Mesenchymal stem cell (in vitro differentiated cells and primary cell): ENCODE measurements around the gene POLR3A. TPM values are rescaled to one million over a fixed set of nuclear protein-coding genes. Genes with fewer than 3 reads are reported as not detected.
A peak's percentile ranks its signal among the peaks of the same experiment; 100 is the strongest.

ENCODE experiments used
- DNase-seq: peaks from one replicate; pipeline ENCODE4 v3.0.0-alpha.2; 2013
- H2AFZ ChIP-seq: one replicate; pipeline ENCODE4 v1.6.1; 2013; ENCODE audit warnings: low read depth, mild to moderate bottlenecking, control low read depth, inconsistent platforms, low read length, moderate library complexity
- H2AK5ac ChIP-seq: 2 replicates; pipeline ENCODE4 v1.6.1; 2013; ENCODE audit warnings: low read length, moderate library complexity, mild to moderate bottlenecking, inconsistent platforms; ENCODE audit not compliant: severe bottlenecking
- H2BK120ac ChIP-seq: one replicate; pipeline ENCODE4 v1.6.1; 2013; ENCODE audit warnings: low read depth, mild to moderate bottlenecking, inconsistent platforms, low read length, moderate library complexity
- H2BK12ac ChIP-seq, 2 experiments: one replicate each; pipeline ENCODE4 v1.6.1; 2013; ENCODE audit warnings: inconsistent platforms in 2 of 2, low read length in 2 of 2, mild to moderate bottlenecking in 2 of 2, moderate library complexity in 2 of 2, control low read depth in 1 of 2
- H2BK15ac ChIP-seq: one replicate; pipeline ENCODE4 v1.6.1; 2013; ENCODE audit warnings: mild to moderate bottlenecking, low read depth, inconsistent platforms; ENCODE audit not compliant: poor library complexity, severe bottlenecking
- H2BK5ac ChIP-seq: 2 replicates; pipeline ENCODE4 v1.6.1; 2013; ENCODE audit warnings: low read depth, mild to moderate bottlenecking, low read length, control low read depth, inconsistent platforms; ENCODE audit not compliant: poor library complexity, severe bottlenecking
- H3K14ac ChIP-seq, 2 experiments: one replicate each; pipeline ENCODE4 v1.6.1; 2013; ENCODE audit warnings: inconsistent platforms in 2 of 2, low read length in 2 of 2, control low read depth in 1 of 2, mild to moderate bottlenecking in 1 of 2, moderate library complexity in 1 of 2
- H3K18ac ChIP-seq, 2 experiments: one replicate each; pipeline ENCODE4 v1.6.1; 2013; ENCODE audit warnings: inconsistent platforms in 2 of 2, low read length in 2 of 2, control low read depth in 1 of 2, low read depth in 1 of 2, mild to moderate bottlenecking in 1 of 2
- H3K23ac ChIP-seq, 2 experiments: one replicate each; pipeline ENCODE4 v1.6.1; 2013; ENCODE audit warnings: inconsistent platforms in 2 of 2, low read length in 2 of 2, mild to moderate bottlenecking in 2 of 2, moderate library complexity in 2 of 2, control low read depth in 1 of 2
- H3K27ac ChIP-seq: 2 replicates; pipeline ENCODE4 v1.5.1; 2013; ENCODE audit warnings: mild to moderate bottlenecking, moderate library complexity, low read length, control low read depth, inconsistent platforms; ENCODE audit not compliant: poor library complexity, severe bottlenecking
- H3K27me3 ChIP-seq, 2 experiments: 2 replicates each; pipeline versions ENCODE4 v1.6.1 to v1.7.0; 2013; ENCODE audit warnings: low read length in 2 of 2, mild to moderate bottlenecking in 2 of 2, moderate library complexity in 2 of 2, control low read depth in 1 of 2, inconsistent platforms in 1 of 2; ENCODE audit not compliant: control insufficient read depth in 1 of 2, insufficient read depth in 1 of 2
- H3K36me3 ChIP-seq, 2 experiments: 2 replicates each; pipeline versions ENCODE4 v1.6.1 to v1.7.0; 2013; ENCODE audit warnings: low read length in 2 of 2, control low read depth in 1 of 2, inconsistent platforms in 1 of 2, low read depth in 1 of 2, mild to moderate bottlenecking in 1 of 2; ENCODE audit not compliant: insufficient read depth in 2 of 2, control insufficient read depth in 1 of 2
- H3K4ac ChIP-seq, 2 experiments: one replicate each; pipeline ENCODE4 v1.6.1; 2013; ENCODE audit warnings: inconsistent platforms in 2 of 2, low read length in 2 of 2, mild to moderate bottlenecking in 2 of 2, moderate library complexity in 2 of 2, control low read depth in 1 of 2, low read depth in 1 of 2
- H3K4me1 ChIP-seq: 2 replicates; pipeline ENCODE4 v1.6.1; 2013; ENCODE audit warnings: low read depth, low read length, control low read depth; ENCODE audit not compliant: control insufficient read depth, insufficient read depth
- H3K4me2 ChIP-seq: 2 replicates; pipeline ENCODE4 v1.6.1; 2013; ENCODE audit warnings: low read length, mild to moderate bottlenecking, inconsistent platforms; ENCODE audit not compliant: poor library complexity, severe bottlenecking
- H3K4me3 ChIP-seq, 2 experiments: 2 replicates each; pipeline versions ENCODE4 v1.5.1 to v1.7.0; 2013; ENCODE audit warnings: low read length in 2 of 2, mild to moderate bottlenecking in 2 of 2, control low read depth in 1 of 2, low read depth in 1 of 2; ENCODE audit not compliant: insufficient read depth in 1 of 2
- H3K79me1 ChIP-seq: replicated peaks from 2 replicates; pipeline ENCODE4 v1.6.1; 2013; ENCODE audit warnings: mild to moderate bottlenecking, control low read depth, low read length, inconsistent platforms; ENCODE audit not compliant: poor library complexity, severe bottlenecking
- H3K9ac ChIP-seq: 2 replicates; pipeline ENCODE4 v1.7.0; 2013; ENCODE audit warnings: mild to moderate bottlenecking, low read length, moderate library complexity
- H3K9me3 ChIP-seq: 2 replicates; pipeline ENCODE4 v1.7.0; 2013; ENCODE audit warnings: mild to moderate bottlenecking, low read length; ENCODE audit not compliant: control insufficient read depth
- H4K8ac ChIP-seq: one replicate; pipeline ENCODE4 v1.6.1; 2013; ENCODE audit warnings: inconsistent platforms, mild to moderate bottlenecking, low read length, moderate library complexity
- H4K91ac ChIP-seq: one replicate; pipeline ENCODE4 v1.6.1; 2013; ENCODE audit warnings: mild to moderate bottlenecking, low read length, inconsistent platforms
- WGBS: methylation state at CpG from one replicate; pipeline ENCODE4 v1.1.7; 2013; ENCODE audit warnings: mixed read lengths; 5-methylcytosine and 5-hydroxymethylcytosine counted together
- small RNA-seq: library from polyadenylated mRNA; stranded (forward); fragments of <200 nt; extraction: miRNeasy Mini kit (QIAGEN cat#:217004); gene quantifications from one replicate; pipeline ENCODE3, GENCODE V24; 2013; ENCODE audit warnings: low read depth

Gene POLR3A

GRCh38 chr10:77919713-77920108 lies 109.6 kb downstream of the POLR3A start:
- Histone ChIP-seq H3K9me3 (no peaks in the 10 kb centered on the region), H3K4ac (no peak overlapping the region), H2BK5ac (no peak overlapping the region), H3K9ac (no peak overlapping the region), H3K4me1 (peaks cover 20% of the 10 kb centered on the region), H2BK120ac (no peak overlapping the region), H3K4me3 (no peak overlapping the region), H3K36me3 (peaks cover 2 to 7% of the 10 kb centered on the region in 2 experiments), H3K14ac (no peak overlapping the region), H3K27ac (no peak overlapping the region), H3K23ac (no peak overlapping the region), H3K27me3 (no peaks in the 10 kb centered on the region), H2BK12ac (no peak overlapping the region), H3K79me1 (peaks cover 40% of the 10 kb centered on the region), H2AK5ac (no peak overlapping the region), H3K18ac (no peak overlapping the region), H3K4me2 (no peak overlapping the region), H2BK15ac (no peak overlapping the region), H4K8ac (no peak overlapping the region), H2AFZ (no peak overlapping the region), H4K91ac (no peak overlapping the region)
- DNase-seq = peak; percentile 84
- 12% methylated on average over 4 of the region's 4 CpGs for WGBS

Small RNA genes within 50 kb of the gene (small RNA-seq; reads per million reads assigned to genes)
- not detected for gene RF00017
